Neural progenitor cell (in vitro differentiated cells): ENCODE data around the gene RNLS. TPM values are rescaled to one million over a fixed set of nuclear protein-coding genes. Genes with fewer than 3 reads are reported as not detected.

ENCODE experiments used
- DNase-seq: peaks from one replicate; pipeline ENCODE4 v3.0.0-alpha.2; 2016; ENCODE audit warnings: low spot score
- H2AFZ ChIP-seq: fragments of 200-600 bp; sonication (generic); replicated peaks from 2 replicates; pipeline ENCODE4 v1.6.1; 2016; ENCODE audit warnings: antibody characterized with exemption
- H3F3A ChIP-seq: fragments of 200-600 bp; sonication (generic); 2 replicates; pipeline ENCODE4 v1.6.1; 2016; ENCODE audit warnings: antibody characterized with exemption, low read depth
- H3K27ac ChIP-seq: fragments of 200-600 bp; sonication (generic); 2 replicates; pipeline ENCODE4 v1.5.1; 2016; ENCODE audit warnings: mild to moderate bottlenecking
- H3K27me3 ChIP-seq: fragments of 200-600 bp; sonication (generic); 2 replicates; pipeline ENCODE4 v1.6.1; 2016; ENCODE audit warnings: mild to moderate bottlenecking, moderate library complexity
- H3K36me3 ChIP-seq: fragments of 200-600 bp; sonication (generic); 2 replicates; pipeline ENCODE4 v1.5.1; 2016
- H3K4me1 ChIP-seq: fragments of 200-600 bp; sonication (generic); 2 replicates; pipeline ENCODE4 v1.6.1; 2016; ENCODE audit warnings: mixed run types
- H3K4me2 ChIP-seq: fragments of 200-600 bp; sonication (generic); 2 replicates; pipeline ENCODE4 v1.6.1; 2016
- H3K4me3 ChIP-seq: fragments of 200-600 bp; sonication (generic); 2 replicates; pipeline ENCODE4 v1.5.1; 2016
- H3K79me2 ChIP-seq: fragments of 200-600 bp; sonication (generic); 2 replicates; pipeline ENCODE4 v1.6.1; 2016; ENCODE audit warnings: low read depth
- H3K9ac ChIP-seq: fragments of 200-600 bp; sonication (generic); 2 replicates; pipeline ENCODE4 v1.6.1; 2016
- H3K9me3 ChIP-seq: fragments of 200-600 bp; sonication (generic); 2 replicates; pipeline ENCODE4 v1.5.1; 2016; ENCODE audit warnings: low read depth
- H4K20me1 ChIP-seq: fragments of 200-600 bp; sonication (generic); 2 replicates; pipeline ENCODE4 v1.6.1; 2016; ENCODE audit warnings: low read depth
- H3K27ac Mint-ChIP-seq: 3 replicates; pipeline ENCODE4 v1.8.0; 2021; ENCODE audit warnings: mixed read lengths
- H3K27me3 Mint-ChIP-seq: 2 replicates; pipeline ENCODE4 v1.8.0; 2022; ENCODE audit warnings: low read depth, mild to moderate bottlenecking, inconsistent platforms, moderate library complexity, mixed read lengths; ENCODE audit not compliant: insufficient read depth
- H3K36me3 Mint-ChIP-seq: 3 replicates; pipeline ENCODE4 v1.8.0; 2021; ENCODE audit warnings: mixed read lengths
- H3K4me1 Mint-ChIP-seq: 3 replicates; pipeline ENCODE4 v1.8.0; 2021; ENCODE audit warnings: mixed read lengths
- H3K4me3 Mint-ChIP-seq: 3 replicates; pipeline ENCODE4 v1.8.0; 2021; ENCODE audit warnings: mild to moderate bottlenecking, moderate library complexity, mixed read lengths
- H3K9me3 Mint-ChIP-seq: 3 replicates; pipeline ENCODE4 v1.8.0; 2020; ENCODE audit warnings: mixed read lengths
- EZH2 ChIP-seq: fragments of 200-600 bp; sonication (generic); IDR thresholded peaks from 2 replicates; pipeline ENCODE4 v1.6.1; 2017; ENCODE audit warnings: antibody characterized with exemption, mild to moderate bottlenecking, moderate library complexity
- EZH2phosphoT487 ChIP-seq: fragments of 200-600 bp; sonication (generic); IDR thresholded peaks from 2 replicates; pipeline ENCODE4 v1.6.1; 2017; ENCODE audit warnings: antibody characterized with exemption
- total RNA-seq: library from RNA; depleted of rRNA; stranded (reverse); fragments of >200 nt; gene quantifications from 2 replicates; pipeline ENCODE4 v1.2.3, GENCODE V29; 2015; ENCODE audit warnings: low replicate concordance
- TF ChIP-seq, protein P1 (sequence below): fragments of 200-600 bp; sonication (generic); IDR thresholded peaks from 2 replicates; pipeline ENCODE4 v1.5.1; 2017; ENCODE audit warnings: antibody characterized with exemption, mild to moderate bottlenecking

The RNLS gene
- total RNA-seq, 1 donor from 2014 or later = 9.1 TPM

DNA sequence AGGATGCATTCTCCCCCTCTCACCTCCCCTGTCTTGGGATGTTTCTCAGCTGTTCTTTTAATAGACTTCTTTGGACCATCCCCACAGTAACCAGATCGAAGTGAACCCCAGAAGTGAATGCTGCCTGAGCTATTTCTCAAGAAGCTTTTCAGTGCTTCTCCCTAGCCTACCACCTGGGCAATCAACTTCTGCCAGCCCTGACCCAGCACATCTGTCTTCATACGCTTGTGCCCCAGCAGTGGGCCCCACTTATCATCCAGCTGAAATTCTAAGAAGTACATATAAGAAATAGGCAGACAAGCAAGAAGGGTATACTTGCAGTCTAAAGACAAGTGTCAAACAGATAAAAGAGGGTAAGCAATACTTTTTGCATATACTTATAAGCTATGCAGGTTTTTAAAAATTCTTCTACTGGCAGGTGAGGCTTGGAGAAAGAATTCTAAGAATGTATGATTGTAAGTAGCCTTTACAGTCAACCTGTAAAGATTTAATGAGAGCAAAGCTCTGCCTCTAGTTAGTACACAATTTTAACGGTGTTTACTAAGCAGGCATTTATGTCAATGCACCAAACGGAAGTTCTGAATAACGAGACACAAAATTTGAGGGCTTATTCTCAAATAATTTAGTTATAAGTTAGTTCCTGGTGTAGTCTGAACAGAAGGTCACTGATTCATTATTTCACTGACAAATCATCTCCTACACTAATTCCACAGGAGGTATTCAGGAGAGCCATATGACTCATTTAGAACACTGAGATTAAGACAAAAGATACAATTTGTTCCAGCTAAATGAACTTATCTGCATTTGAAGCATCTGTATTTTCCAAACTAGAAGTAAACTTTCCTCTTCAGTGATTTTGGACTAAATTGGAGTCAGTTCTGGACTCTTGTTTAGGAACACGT lies 83.3 kb downstream of the RNLS start:
- no peaks in the 10 kb centered on the region for H3K79me2 ChIP-seq
- H3K27me3 ChIP-seq = no peaks in the 10 kb centered on the region
- Mint-ChIP-seq H3K36me3 (no peaks in the 10 kb centered on the region), H3K27me3 (no peaks in the 10 kb centered on the region), H3K27ac (no peak overlapping the region), H3K9me3 (no peaks in the 10 kb centered on the region), H3K4me1 (peaks cover 4% of the 10 kb centered on the region), H3K4me3 (no peak overlapping the region)
- H3K9ac ChIP-seq = no peak overlapping the region
- no peak overlapping the region for H3K4me3 ChIP-seq
- H3K36me3 ChIP-seq = no peaks in the 10 kb centered on the region
- H4K20me1 ChIP-seq = no peaks in the 10 kb centered on the region
- no peak overlapping the region for H2AFZ ChIP-seq
- H3K4me1 ChIP-seq = peaks cover 4% of the 10 kb centered on the region
- H3F3A ChIP-seq = no peaks in the 10 kb centered on the region
- TF ChIP-seq, protein P1, sequence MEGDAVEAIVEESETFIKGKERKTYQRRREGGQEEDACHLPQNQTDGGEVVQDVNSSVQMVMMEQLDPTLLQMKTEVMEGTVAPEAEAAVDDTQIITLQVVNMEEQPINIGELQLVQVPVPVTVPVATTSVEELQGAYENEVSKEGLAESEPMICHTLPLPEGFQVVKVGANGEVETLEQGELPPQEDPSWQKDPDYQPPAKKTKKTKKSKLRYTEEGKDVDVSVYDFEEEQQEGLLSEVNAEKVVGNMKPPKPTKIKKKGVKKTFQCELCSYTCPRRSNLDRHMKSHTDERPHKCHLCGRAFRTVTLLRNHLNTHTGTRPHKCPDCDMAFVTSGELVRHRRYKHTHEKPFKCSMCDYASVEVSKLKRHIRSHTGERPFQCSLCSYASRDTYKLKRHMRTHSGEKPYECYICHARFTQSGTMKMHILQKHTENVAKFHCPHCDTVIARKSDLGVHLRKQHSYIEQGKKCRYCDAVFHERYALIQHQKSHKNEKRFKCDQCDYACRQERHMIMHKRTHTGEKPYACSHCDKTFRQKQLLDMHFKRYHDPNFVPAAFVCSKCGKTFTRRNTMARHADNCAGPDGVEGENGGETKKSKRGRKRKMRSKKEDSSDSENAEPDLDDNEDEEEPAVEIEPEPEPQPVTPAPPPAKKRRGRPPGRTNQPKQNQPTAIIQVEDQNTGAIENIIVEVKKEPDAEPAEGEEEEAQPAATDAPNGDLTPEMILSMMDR = no peak
- TF ChIP-seq EZH2 (no peak), EZH2phosphoT487 (no peak)
- H3K9me3 ChIP-seq = no peaks in the 10 kb centered on the region
- H3K27ac ChIP-seq = no peak overlapping the region
- no peak for DNase-seq
- H3K4me2 ChIP-seq = no peak overlapping the region

DNA sequence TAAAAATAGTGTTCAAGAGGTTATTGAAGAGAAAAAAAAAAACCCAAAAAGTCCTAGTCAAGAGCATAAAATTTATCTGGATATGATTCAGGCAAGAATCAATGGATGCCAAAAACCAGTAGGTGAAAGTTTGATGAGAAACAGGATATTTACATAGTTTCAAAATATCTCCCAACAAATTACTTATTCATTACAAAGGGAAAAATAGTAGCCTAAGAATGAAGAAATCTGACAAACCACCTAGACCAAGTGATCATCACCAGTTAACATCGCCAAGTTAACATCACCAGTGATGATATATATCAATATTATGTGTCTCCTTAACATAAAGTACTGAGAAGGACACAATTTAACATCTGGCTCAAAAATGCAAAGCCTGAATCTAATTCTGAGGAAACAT lies 85.2 kb downstream of the RNLS start:
- Histone ChIP-seq H4K20me1 (no peaks in the 10 kb centered on the region), H3K27me3 (no peaks in the 10 kb centered on the region), H3K4me1 (peaks cover 7% of the 10 kb centered on the region), H2AFZ (no peak overlapping the region), H3K4me2 (no peak overlapping the region), H3K9ac (no peak overlapping the region), H3K27ac (no peak overlapping the region), H3K79me2 (no peaks in the 10 kb centered on the region), H3F3A (no peaks in the 10 kb centered on the region), H3K9me3 (no peaks in the 10 kb centered on the region), H3K4me3 (no peak overlapping the region), H3K36me3 (no peaks in the 10 kb centered on the region)
- Mint-ChIP-seq H3K9me3 (no peaks in the 10 kb centered on the region), H3K36me3 (no peaks in the 10 kb centered on the region), H3K27me3 (no peaks in the 10 kb centered on the region), H3K4me1 (peaks cover 6% of the 10 kb centered on the region), H3K4me3 (no peak overlapping the region), H3K27ac (no peak overlapping the region)
- no peak for TF ChIP-seq EZH2phosphoT487
- TF ChIP-seq, protein P1 = no peak
- no peak for TF ChIP-seq EZH2
- DNase-seq = no peak

DNA sequence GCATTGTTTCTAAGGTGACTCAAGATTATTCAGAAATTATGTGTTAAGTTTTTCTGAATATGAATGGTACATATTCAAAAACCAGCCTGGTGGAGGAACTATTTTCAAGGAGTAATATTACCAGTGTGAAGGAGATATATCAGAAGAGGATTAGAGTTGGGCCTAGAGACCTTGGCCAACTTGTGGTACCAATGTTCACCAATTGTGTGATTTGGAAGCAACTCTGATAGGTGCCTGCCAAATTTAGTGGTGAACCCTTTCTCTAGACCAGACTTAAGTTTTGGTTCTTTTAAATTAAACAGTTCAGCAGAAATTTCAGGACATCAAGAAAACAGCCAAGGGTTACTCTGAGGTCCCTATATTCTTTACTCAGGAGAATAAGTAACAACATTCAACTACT lies 88.6 kb downstream of the RNLS start:
- no peak overlapping the region for H3K4me3 Mint-ChIP-seq
- no peak for DNase-seq
- no peaks in the 10 kb centered on the region for H3K9me3 Mint-ChIP-seq
- no peak overlapping the region for H3K4me2 ChIP-seq
- no peaks in the 10 kb centered on the region for H3K36me3 Mint-ChIP-seq
- H3K4me1 Mint-ChIP-seq = peaks cover 6% of the 10 kb centered on the region
- no peak overlapping the region for H3K27ac Mint-ChIP-seq
- H3K27me3 ChIP-seq = no peaks in the 10 kb centered on the region
- H3K9me3 ChIP-seq = no peaks in the 10 kb centered on the region
- TF ChIP-seq, protein P1 = no peak
- TF ChIP-seq EZH2 (no peak), EZH2phosphoT487 (no peak)
- H3K27me3 Mint-ChIP-seq = no peaks in the 10 kb centered on the region
- H3K79me2 ChIP-seq = no peaks in the 10 kb centered on the region
- H3K4me3 ChIP-seq = no peak overlapping the region
- H3K4me1 ChIP-seq = peaks cover 3% of the 10 kb centered on the region
- no peaks in the 10 kb centered on the region for H3F3A ChIP-seq
- no peak overlapping the region for H3K9ac ChIP-seq
- no peaks in the 10 kb centered on the region for H4K20me1 ChIP-seq
- H3K36me3 ChIP-seq = no peaks in the 10 kb centered on the region
- no peak overlapping the region for H3K27ac ChIP-seq
- no peak overlapping the region for H2AFZ ChIP-seq
